ENCODE data around the gene EHMT2. TPM values are rescaled to one million over a fixed set of nuclear protein-coding genes. Genes with fewer than 3 reads are reported as not detected.

The EHMT2 gene
- total and polyA plus RNA-seq, 2 of the 13 experiments (the other 11 are each of a cell fraction or from before 2014, with no cell fraction given): 55.2 to 69.2 TPM

GRCh38 chr6:31896856-31897611 lies 464 bp downstream of the EHMT2 start:
- in situ Hi-C loops (cut with HindIII; ENCODE audit: extremely low pct_ligation_motif_present, low pct_unique_long_range_greater_than_20kb) (no loop called here), intact Hi-C loops (cut with micrococcal nuclease; ENCODE audit: unreplicated experiment) (loop anchor here (2.0 to 5.0 kb wide), 2 partner anchors 32 to 65 kb away; no protein-coding TSS in a partner anchor)
- Histone ChIP-seq H2AFZ (ENCODE audit: low read length) (no peak overlapping the region), H3K4me1 (ENCODE audit: insufficient read depth, low read length) (peaks cover 35% of the 10 kb centered on the region), H3K9me3 (ENCODE audit: low read length) (no peaks in the 10 kb centered on the region), H3K4me3 (replicated peaks in 1 of 3; ENCODE audit: insufficient read depth in 1 of 3, low read depth in 2 of 3, low read length in 3 of 3) (peak overlapping the region; percentile 89 to 100 (median 96)), H3K27ac (ENCODE audit: extremely low read length, insufficient read depth, low read length) (peak overlapping the region; percentile 69), H3K9ac (ENCODE audit: insufficient read depth, low read depth, low read length) (peak overlapping the region; percentile 84), H4K20me1 (ENCODE audit: insufficient read depth, low read length) (no peaks in the 10 kb centered on the region), H3K4me2 (ENCODE audit: low read depth, low read length) (peak overlapping the region; percentile 97), H3K36me3 (replicated peaks in 1 of 2; ENCODE audit: control insufficient read depth in 1 of 2, insufficient read depth in 2 of 2, low read length in 2 of 2) (peaks cover 19 to 28% of the 10 kb centered on the region in 2 experiments), H3K79me2 (ENCODE audit: insufficient read depth, low read length) (peaks cover 26% of the 10 kb centered on the region), H3K27me3 (ENCODE audit: control insufficient read depth in 1 of 2, insufficient read depth in 2 of 2, low read length in 2 of 2) (peaks cover 0 to 7% of the 10 kb centered on the region in 2 experiments; a peak in 1 of 5 replicates)
- ChIA-PET CTCF (ENCODE audit: low intra/inter-chr PET ratio, low total read pairs) (no interaction called here), POLR2A (interaction anchor here (0.6 to 4.7 kb wide), 18 partner anchors 11 to 241 kb away, joined by 3 to 41 read pairs (median 8); partner anchors contain the start of genes APOM, CFB, DXO and HSPA1B)
- 4% methylated on average over 8 of the region's 62 CpGs for WGBS (ENCODE audit: low lambda C conversion rate)
- FAIRE-seq (no peak), ATAC-seq (peak; percentile 6), DNase-seq (ENCODE audit: low spot score) (no peak)
- no TSS peak for BruUV-seq (replicated peaks)
- TF ChIP-seq KDM5B (CRISPR knock-in tag; IDR thresholded peaks at IDR 0.05; ENCODE audit: borderline replicate concordance): peak; percentile 70; the same call in 1 of the 2 replicates
- peak; percentile 7; the same call in 1 of the 2 replicates for TF ChIP-seq ZMYM4 (CRISPR knock-in tag; IDR thresholded peaks at IDR 0.05)
- TF ChIP-seq ZNF260 (CRISPR knock-in tag; IDR thresholded peaks at IDR 0.05; ENCODE audit: borderline replicate concordance, low read depth): no peak
- TF ChIP-seq MATR3 (CRISPR knock-in tag; IDR thresholded peaks at IDR 0.05): no peak
- 0 out of 2 replicates have a peak, but pooled peaks have one; percentile 4 for TF ChIP-seq MTA1 (CRISPR knock-in tag; IDR thresholded peaks at IDR 0.05; ENCODE audit: borderline replicate concordance)
- TF ChIP-seq ZSCAN21 (CRISPR knock-in tag; IDR thresholded peaks at IDR 0.05; ENCODE audit: borderline replicate concordance): 0 out of 2 replicates have a peak, but pooled peaks have one; percentile 29
- 0 out of 2 replicates have a peak, but pooled peaks have one; percentile 7 for TF ChIP-seq ARNT2 (CRISPR knock-in tag; IDR thresholded peaks at IDR 0.05; ENCODE audit: low read depth)
- TF ChIP-seq ZNF333 (CRISPR knock-in tag; IDR thresholded peaks at IDR 0.05; ENCODE audit: borderline replicate concordance): no peak
- TF ChIP-seq ZNF441 (CRISPR knock-in tag; IDR thresholded peaks at IDR 0.05; ENCODE audit: borderline replicate concordance): 0 out of 2 replicates have a peak, but pooled peaks have one; percentile 5
- peak; percentile 40; the same call in 1 of the 2 replicates for TF ChIP-seq SALL2 (CRISPR knock-in tag; IDR thresholded peaks at IDR 0.05)
- TF ChIP-seq, protein P1, sequence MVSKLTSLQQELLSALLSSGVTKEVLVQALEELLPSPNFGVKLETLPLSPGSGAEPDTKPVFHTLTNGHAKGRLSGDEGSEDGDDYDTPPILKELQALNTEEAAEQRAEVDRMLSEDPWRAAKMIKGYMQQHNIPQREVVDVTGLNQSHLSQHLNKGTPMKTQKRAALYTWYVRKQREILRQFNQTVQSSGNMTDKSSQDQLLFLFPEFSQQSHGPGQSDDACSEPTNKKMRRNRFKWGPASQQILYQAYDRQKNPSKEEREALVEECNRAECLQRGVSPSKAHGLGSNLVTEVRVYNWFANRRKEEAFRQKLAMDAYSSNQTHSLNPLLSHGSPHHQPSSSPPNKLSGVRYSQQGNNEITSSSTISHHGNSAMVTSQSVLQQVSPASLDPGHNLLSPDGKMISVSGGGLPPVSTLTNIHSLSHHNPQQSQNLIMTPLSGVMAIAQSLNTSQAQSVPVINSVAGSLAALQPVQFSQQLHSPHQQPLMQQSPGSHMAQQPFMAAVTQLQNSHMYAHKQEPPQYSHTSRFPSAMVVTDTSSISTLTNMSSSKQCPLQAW (CRISPR knock-in tag; IDR thresholded peaks at IDR 0.05): no peak
- 0 out of 2 replicates have a peak, but pooled peaks have one; percentile 3 for TF ChIP-seq ISL2 (CRISPR knock-in tag; IDR thresholded peaks at IDR 0.05)
- TF ChIP-seq ARID2 (CRISPR knock-in tag; IDR thresholded peaks at IDR 0.05; ENCODE audit: borderline replicate concordance): 0 out of 2 replicates have a peak, but pooled peaks have one; percentile 41
- no peak for TF ChIP-seq NFIB (CRISPR knock-in tag; IDR thresholded peaks at IDR 0.05; ENCODE audit: borderline replicate concordance)
- 0 out of 2 replicates have a peak, but pooled peaks have one; percentile 12 for TF ChIP-seq ETV5 (CRISPR knock-in tag; IDR thresholded peaks at IDR 0.05; ENCODE audit: borderline replicate concordance)
- no peak for TF ChIP-seq ZNF672 (CRISPR knock-in tag; IDR thresholded peaks at IDR 0.05)
- TF ChIP-seq ZNF564 (CRISPR knock-in tag; IDR thresholded peaks at IDR 0.05): 0 out of 2 replicates have a peak, but pooled peaks have one; percentile 10
- peak; percentile 18; the same call in 1 of the 2 replicates for TF ChIP-seq ZNF350 (CRISPR knock-in tag; IDR thresholded peaks at IDR 0.05; ENCODE audit: borderline replicate concordance, low read depth)
- TF ChIP-seq SP5 (CRISPR knock-in tag; IDR thresholded peaks at IDR 0.05; ENCODE audit: borderline replicate concordance, low read depth): no peak
- TF ChIP-seq, protein P2, sequence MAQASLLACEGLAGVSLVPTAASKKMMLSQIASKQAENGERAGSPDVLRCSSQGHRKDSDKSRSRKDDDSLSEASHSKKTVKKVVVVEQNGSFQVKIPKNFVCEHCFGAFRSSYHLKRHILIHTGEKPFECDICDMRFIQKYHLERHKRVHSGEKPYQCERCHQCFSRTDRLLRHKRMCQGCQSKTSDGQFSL (CRISPR knock-in tag; IDR thresholded peaks at IDR 0.05): peak; percentile 25; the same call in 1 of the 2 replicates
- TF ChIP-seq ERF (CRISPR knock-in tag; IDR thresholded peaks at IDR 0.05): 0 out of 2 replicates have a peak, but pooled peaks have one; percentile 45
- 0 out of 2 replicates have a peak, but pooled peaks have one; percentile 19 for TF ChIP-seq ZNF451 (CRISPR knock-in tag; IDR thresholded peaks at IDR 0.05)
- TF ChIP-seq RAD21 (CRISPR knock-in tag; IDR thresholded peaks at IDR 0.05): peak; percentile 6; the same call in 1 of the 2 replicates

All from HepG2 (cell line).